Trophoblast cell (in vitro differentiated cells and primary cell): ENCODE data around the gene SOCS7.

ENCODE experiments used
- DNase-seq, 2 donors: peaks; one replicate each; pipeline ENCODE4 v3.0.0-alpha.2; 2016
- H2AFZ ChIP-seq: 2 replicates; pipeline ENCODE4 v1.6.1; 2013; ENCODE audit warnings: low read length, moderate library complexity, mild to moderate bottlenecking; ENCODE audit not compliant: insufficient read depth, poor library complexity
- H2AK5ac ChIP-seq: 2 replicates; pipeline ENCODE4 v1.6.1; 2013; ENCODE audit warnings: mild to moderate bottlenecking, low read length
- H2BK120ac ChIP-seq: 2 replicates; pipeline ENCODE4 v1.6.1; 2013; ENCODE audit warnings: low read length, mild to moderate bottlenecking, moderate library complexity; ENCODE audit not compliant: insufficient read depth, poor library complexity
- H2BK12ac ChIP-seq: 2 replicates; pipeline ENCODE4 v1.6.1; 2013; ENCODE audit warnings: mild to moderate bottlenecking, low read length, moderate library complexity
- H2BK5ac ChIP-seq: 2 replicates; pipeline ENCODE4 v1.6.1; 2013; ENCODE audit warnings: low read length, low read depth, moderate library complexity, mild to moderate bottlenecking; ENCODE audit not compliant: poor library complexity
- H3K14ac ChIP-seq: 2 replicates; pipeline ENCODE4 v1.6.1; 2013; ENCODE audit warnings: mild to moderate bottlenecking, low read length
- H3K18ac ChIP-seq: 2 replicates; pipeline ENCODE4 v1.6.1; 2013; ENCODE audit warnings: mild to moderate bottlenecking, low read length
- H3K23ac ChIP-seq: 2 replicates; pipeline ENCODE4 v1.6.1; 2013; ENCODE audit warnings: low read length
- H3K27ac ChIP-seq: 2 replicates; pipeline ENCODE4 v1.5.1; 2013; ENCODE audit warnings: low read depth, mild to moderate bottlenecking, inconsistent platforms, low read length, moderate library complexity
- H3K27me3 ChIP-seq: 2 replicates; pipeline ENCODE4 v1.6.1; 2013; ENCODE audit warnings: inconsistent platforms, mild to moderate bottlenecking, low read length, moderate library complexity; ENCODE audit not compliant: insufficient read depth
- H3K36me3 ChIP-seq, 2 experiments: 1 replicate in 1 of 2; 2 replicates in 1 of 2; pipeline ENCODE4 v1.6.1; 2013; ENCODE audit warnings: low read length in 2 of 2, mild to moderate bottlenecking in 2 of 2, moderate library complexity in 1 of 2; ENCODE audit not compliant: insufficient read depth in 2 of 2, control insufficient read depth in 1 of 2
- H3K4ac ChIP-seq: 2 replicates; pipeline ENCODE4 v1.6.1; 2013; ENCODE audit warnings: low read depth, mild to moderate bottlenecking, low read length, moderate library complexity
- H3K4me1 ChIP-seq, 2 experiments: 1 replicate in 1 of 2; 2 replicates in 1 of 2; pipeline ENCODE4 v1.6.1; 2013; ENCODE audit warnings: low read length in 2 of 2, mild to moderate bottlenecking in 2 of 2, moderate library complexity in 1 of 2; ENCODE audit not compliant: insufficient read depth in 2 of 2, control insufficient read depth in 1 of 2
- H3K4me2 ChIP-seq: 2 replicates; pipeline ENCODE4 v1.6.1; 2013; ENCODE audit warnings: inconsistent platforms, mild to moderate bottlenecking, low read length, moderate library complexity
- H3K4me3 ChIP-seq: 2 replicates; pipeline ENCODE4 v1.5.1; 2013; ENCODE audit warnings: mild to moderate bottlenecking, low read depth, low read length, inconsistent platforms
- H3K79me1 ChIP-seq: one replicate; pipeline ENCODE4 v1.6.1; 2013; ENCODE audit warnings: low read length
- H3K79me2 ChIP-seq: 2 replicates; pipeline ENCODE4 v1.6.1; 2013; ENCODE audit warnings: low read length, mild to moderate bottlenecking; ENCODE audit not compliant: control insufficient read depth, insufficient read depth, poor library complexity
- H3K9ac ChIP-seq: 2 replicates; pipeline ENCODE4 v1.6.1; 2013; ENCODE audit warnings: mild to moderate bottlenecking, low read length
- H3K9me3 ChIP-seq: 2 replicates; pipeline ENCODE4 v1.6.1; 2013; ENCODE audit warnings: low read depth, mild to moderate bottlenecking, control low read depth, inconsistent platforms, low read length; ENCODE audit not compliant: insufficient read depth
- H4K12ac ChIP-seq: 2 replicates; pipeline ENCODE4 v1.6.1; 2013; ENCODE audit warnings: low read depth, mild to moderate bottlenecking, low read length, moderate library complexity
- H4K8ac ChIP-seq: 2 replicates; pipeline ENCODE4 v1.6.1; 2013; ENCODE audit warnings: low read depth, mild to moderate bottlenecking, low read length, moderate library complexity
- H4K91ac ChIP-seq: one replicate; pipeline ENCODE4 v1.6.1; 2013; ENCODE audit warnings: low read depth, mild to moderate bottlenecking, low read length, moderate library complexity
- WGBS: extraction: QIAGEN DNeasy Blood & Tissue Kit; methylation state at CpG from one replicate; pipeline ENCODE4 v1.1.7; 2013; ENCODE audit warnings: missing lambda C conversion rate; ENCODE audit not compliant: insufficient read length, insufficient coverage; ENCODE audit errors: extremely low coverage; 5-methylcytosine and 5-hydroxymethylcytosine counted together

SOCS7 gene

GRCh38 chr17:38428112-38428642, 76.5 kb downstream of the SOCS7 start, which contains the start of gene ARHGAP23:
Gene ARHGAP23 (plus strand): TSS chr17:38428464. CDS start chr17:38428486, 22 bp downstream.
- Histone ChIP-seq H3K18ac (no peak within 1 kb of the TSS), H3K27ac (no peak within 1 kb of the TSS), H2AFZ (peak within 1 kb of the TSS; percentile 38), H3K79me1 (peaks cover 2% of the 10 kb centered on the region), H2BK5ac (no peak within 1 kb of the TSS), H3K4me3 (peak within 1 kb of the TSS; percentile 74), H3K4me1 (peaks cover 5 to 15% of the 10 kb centered on the region in 2 experiments), H4K8ac (peak within 1 kb of the TSS; percentile 44), H3K23ac (no peak within 1 kb of the TSS), H3K9ac (no peak within 1 kb of the TSS), H3K36me3 (no peaks in the 10 kb centered on the region), H2AK5ac (no peak within 1 kb of the TSS), H3K4me2 (peak within 1 kb of the TSS; percentile 99), H3K14ac (peak within 1 kb of the TSS; percentile 42), H3K4ac (no peak within 1 kb of the TSS), H2BK120ac (no peak within 1 kb of the TSS), H3K9me3 (no peaks in the 10 kb centered on the region), H4K91ac (peak within 1 kb of the TSS; percentile 58), H2BK12ac (no peak within 1 kb of the TSS), H4K12ac (no peak within 1 kb of the TSS), H3K79me2 (no peaks in the 10 kb centered on the region), H3K27me3 (peaks cover 3% of the 10 kb centered on the region)
- WGBS = no CpG with 5 or more reads among the region's 46 CpGs
- DNase-seq = peak; percentile 30 to 55

- Histone ChIP-seq H3K14ac (peak overlapping the region; percentile 42), H3K36me3 (no peaks in the 10 kb centered on the region), H3K23ac (no peak overlapping the region), H2BK5ac (no peak overlapping the region), H3K79me1 (peaks cover 2% of the 10 kb centered on the region), H3K27me3 (peaks cover 3% of the 10 kb centered on the region), H2AK5ac (no peak overlapping the region), H3K4me1 (peaks cover 5 to 15% of the 10 kb centered on the region in 2 experiments), H2BK12ac (no peak overlapping the region), H4K8ac (peak overlapping the region; percentile 39), H2BK120ac (no peak overlapping the region), H4K12ac (no peak overlapping the region), H3K9me3 (no peaks in the 10 kb centered on the region), H3K27ac (no peak overlapping the region), H3K4ac (no peak overlapping the region), H3K79me2 (no peaks in the 10 kb centered on the region), H3K4me2 (peak overlapping the region; percentile 99), H3K18ac (no peak overlapping the region), H3K9ac (no peak overlapping the region), H3K4me3 (peak overlapping the region; percentile 74), H2AFZ (peak overlapping the region; percentile 38), H4K91ac (peak overlapping the region; percentile 58)
- no CpG with 5 or more reads among the region's 56 CpGs for WGBS
- DNase-seq = peak in 1 of 2 donors; percentile 39
Observed at GRCh38 chr17:38428643-38429371, 77.2 kb downstream of the SOCS7 start.

- Histone ChIP-seq H3K27ac (no peak overlapping the region), H3K9ac (no peak overlapping the region), H3K36me3 (no peaks in the 10 kb centered on the region), H3K4me1 (peaks cover 5 to 15% of the 10 kb centered on the region in 2 experiments), H4K12ac (no peak overlapping the region), H2AFZ (no peak overlapping the region), H3K14ac (no peak overlapping the region), H3K9me3 (no peaks in the 10 kb centered on the region), H3K23ac (no peak overlapping the region), H3K79me1 (peaks cover 2% of the 10 kb centered on the region), H3K4me2 (peak overlapping the region; percentile 99), H3K27me3 (peaks cover 3% of the 10 kb centered on the region), H2BK5ac (no peak overlapping the region), H3K4me3 (no peak overlapping the region), H2BK12ac (no peak overlapping the region), H2AK5ac (no peak overlapping the region), H4K8ac (no peak overlapping the region), H2BK120ac (no peak overlapping the region), H4K91ac (no peak overlapping the region), H3K4ac (no peak overlapping the region), H3K18ac (no peak overlapping the region), H3K79me2 (no peaks in the 10 kb centered on the region)
- WGBS = no CpG with 5 or more reads among the region's 9 CpGs
- peak in 1 of 2 donors; percentile 40 for DNase-seq
Observed at GRCh38 chr17:38429476-38430100, 77.9 kb downstream of the SOCS7 start.

GRCh38 chr17:38430316-38430715, 78.7 kb downstream of the SOCS7 start:
- WGBS = no CpG with 5 or more reads among the region's 3 CpGs

More at GRCh38 chr17:38430316-38430715, 78.7 kb downstream of the SOCS7 start:
- Histone ChIP-seq H3K9me3 (no peaks in the 10 kb centered on the region), H3K79me1 (peaks cover 2% of the 10 kb centered on the region), H2BK120ac (no peak overlapping the region), H3K36me3 (no peaks in the 10 kb centered on the region), H2BK12ac (no peak overlapping the region), H3K27ac (no peak overlapping the region), H3K4me3 (no peak overlapping the region), H3K79me2 (no peaks in the 10 kb centered on the region), H3K18ac (no peak overlapping the region), H2BK5ac (no peak overlapping the region), H2AK5ac (no peak overlapping the region), H3K23ac (no peak overlapping the region), H3K14ac (no peak overlapping the region), H3K27me3 (peaks cover 3% of the 10 kb centered on the region), H4K12ac (no peak overlapping the region), H3K4me1 (peaks cover 5 to 15% of the 10 kb centered on the region in 2 experiments), H3K9ac (no peak overlapping the region), H3K4ac (no peak overlapping the region), H4K91ac (no peak overlapping the region), H4K8ac (no peak overlapping the region), H2AFZ (no peak overlapping the region), H3K4me2 (no peak overlapping the region)
- DNase-seq = peak; percentile 60 to 81
